Measurements from ENCODE around the gene HAAO.
"Not testable (repeated sequence)": the region's sequence is repeated elsewhere in the genome, so short reads cannot be mapped to it uniquely, and the experiment has no call there.

HAAO gene

DNA sequence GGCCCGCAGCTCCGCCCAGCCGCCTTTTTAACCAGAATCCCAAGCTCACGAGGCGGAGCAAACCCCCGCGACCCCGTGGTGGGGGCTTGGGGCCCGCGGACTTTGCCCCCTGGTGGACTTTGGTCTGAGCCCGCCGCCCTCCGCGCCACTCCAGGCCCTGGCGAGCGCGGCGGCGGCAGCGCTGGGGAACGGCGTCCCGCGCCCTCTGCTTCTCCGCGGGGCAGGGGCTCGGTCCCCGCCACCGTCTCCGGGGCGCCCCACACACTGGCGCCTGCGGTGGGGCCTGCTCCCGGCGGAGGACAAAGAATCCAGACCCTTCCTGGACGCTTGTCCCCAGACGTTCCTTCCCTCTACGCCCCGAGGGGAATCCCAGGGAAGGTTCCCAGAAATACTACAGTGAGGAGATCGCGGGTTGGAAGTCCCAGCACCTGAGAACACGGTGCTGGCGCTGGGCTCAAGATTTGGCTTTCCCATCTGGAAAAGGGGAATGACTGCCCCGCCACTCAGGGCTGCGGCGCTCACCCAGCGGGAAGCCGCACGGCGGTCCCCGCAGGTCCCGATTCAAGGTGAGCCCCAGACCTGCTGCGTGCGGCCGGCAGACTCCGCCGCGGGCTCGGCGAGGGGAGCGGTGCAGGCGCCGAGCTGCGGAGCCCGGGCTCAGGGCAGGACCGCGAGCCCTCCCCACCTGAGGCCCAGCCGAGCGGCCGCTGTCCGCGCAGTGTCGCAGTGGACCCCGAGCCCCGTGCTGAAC, at the start of gene HAAO:
HAAO (minus strand) TSS at position 1 of the 751 bp plus-strand sequence. CDS start 47 bp downstream, outside the sequence.
- DNase-seq (ENCODE audit: low read depth in 2 of 2) = no peak

DNA sequence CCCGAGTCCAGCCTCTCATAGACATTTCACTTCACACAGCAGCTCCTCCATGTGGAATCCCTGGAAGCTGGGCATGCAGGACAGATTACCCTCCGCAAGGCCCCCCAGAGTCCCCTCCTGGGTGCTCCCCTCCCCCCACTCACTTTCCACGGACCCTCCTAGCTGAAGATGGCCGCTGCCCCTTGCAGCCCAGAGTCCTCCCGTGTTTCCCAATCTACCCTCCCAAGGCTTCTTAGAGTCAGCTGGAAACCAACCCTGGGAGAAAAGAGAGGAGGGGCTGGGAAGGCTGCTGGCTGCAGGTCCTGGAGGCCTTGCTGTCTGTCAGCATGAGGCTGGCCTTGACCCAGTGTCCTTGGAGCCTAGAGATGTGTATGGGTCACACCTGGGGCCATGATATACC, 49.0 kb upstream of the HAAO start:
- DNase-seq (ENCODE audit: low read depth in 2 of 2) = no peak

DNA sequence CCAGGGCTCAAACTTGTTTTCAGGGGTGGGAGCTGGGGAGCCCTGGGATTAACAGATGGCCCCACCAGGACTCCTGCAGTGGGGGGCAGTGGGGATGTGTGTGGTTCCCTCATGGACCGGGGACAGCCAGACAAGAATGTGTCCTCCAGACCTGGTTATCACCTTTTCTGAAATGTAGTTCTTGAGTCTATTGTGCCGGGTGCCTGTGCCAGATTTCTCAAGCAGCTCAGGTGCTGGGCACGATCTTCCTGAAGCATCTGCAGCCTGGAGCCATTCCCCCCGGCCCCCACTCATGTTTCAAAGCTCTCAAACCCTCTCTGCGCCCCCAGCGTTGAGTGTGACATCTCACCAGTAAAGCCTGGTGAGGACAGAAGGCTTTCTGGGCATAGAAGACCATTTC, 48.4 kb upstream of the HAAO start:
- DNase-seq (ENCODE audit: low read depth in 2 of 2) = no peak

DNA sequence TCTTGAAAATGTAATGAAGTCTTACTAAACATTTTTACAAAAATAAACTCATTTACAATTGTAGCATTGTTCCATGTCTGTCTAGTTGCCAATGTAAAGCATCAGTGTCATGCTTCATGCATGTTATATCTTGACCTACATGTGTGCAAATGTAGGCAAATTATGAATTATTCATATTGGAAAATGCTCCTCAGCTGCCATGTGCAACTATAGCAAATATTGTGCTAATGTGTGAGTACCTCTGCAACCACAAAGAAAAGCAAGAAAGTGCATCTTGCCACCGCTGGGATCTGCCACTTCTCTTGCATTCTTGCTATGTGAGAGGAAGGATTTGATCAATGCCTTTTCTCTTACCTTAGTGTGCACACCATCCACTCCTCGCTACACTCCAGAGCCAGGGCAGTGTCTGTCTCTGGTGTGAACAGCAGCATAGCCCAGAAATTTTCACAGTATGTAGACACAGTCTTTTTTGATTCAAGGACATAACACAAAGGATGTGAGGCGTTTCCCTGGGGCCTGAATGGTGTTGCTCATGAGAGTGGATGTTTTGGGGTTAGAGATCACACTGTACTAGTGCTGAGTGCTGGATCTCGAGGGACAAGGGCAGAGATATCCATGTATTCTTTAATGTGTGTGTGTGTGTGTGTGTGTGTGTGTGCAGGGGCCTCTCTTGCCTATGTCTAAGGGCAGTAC, 47.6 kb upstream of the HAAO start:
- DNase-seq (ENCODE audit: low read depth in 2 of 2) = no peak

DNA sequence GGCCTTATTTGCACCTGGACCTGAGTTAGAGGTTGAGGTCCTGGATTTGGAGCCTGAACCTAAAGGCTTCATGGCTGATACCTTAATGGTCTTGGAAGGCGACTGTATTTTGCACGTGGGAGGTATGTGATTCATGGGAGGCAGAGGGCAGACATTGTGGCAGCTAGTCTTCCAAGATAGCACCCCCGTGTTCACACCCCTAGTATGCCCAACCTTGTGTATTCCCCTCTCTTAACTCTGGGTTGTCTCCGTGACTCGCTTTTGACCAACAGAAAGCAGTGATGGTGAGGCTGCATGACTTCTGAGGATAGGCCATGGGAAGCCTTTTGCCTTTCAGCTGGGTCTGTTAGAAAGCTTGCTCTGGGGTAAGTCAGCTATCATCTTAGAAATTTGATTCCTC, 45.8 kb upstream of the HAAO start:
- no peak for DNase-seq (ENCODE audit: low read depth in 2 of 2)

DNA sequence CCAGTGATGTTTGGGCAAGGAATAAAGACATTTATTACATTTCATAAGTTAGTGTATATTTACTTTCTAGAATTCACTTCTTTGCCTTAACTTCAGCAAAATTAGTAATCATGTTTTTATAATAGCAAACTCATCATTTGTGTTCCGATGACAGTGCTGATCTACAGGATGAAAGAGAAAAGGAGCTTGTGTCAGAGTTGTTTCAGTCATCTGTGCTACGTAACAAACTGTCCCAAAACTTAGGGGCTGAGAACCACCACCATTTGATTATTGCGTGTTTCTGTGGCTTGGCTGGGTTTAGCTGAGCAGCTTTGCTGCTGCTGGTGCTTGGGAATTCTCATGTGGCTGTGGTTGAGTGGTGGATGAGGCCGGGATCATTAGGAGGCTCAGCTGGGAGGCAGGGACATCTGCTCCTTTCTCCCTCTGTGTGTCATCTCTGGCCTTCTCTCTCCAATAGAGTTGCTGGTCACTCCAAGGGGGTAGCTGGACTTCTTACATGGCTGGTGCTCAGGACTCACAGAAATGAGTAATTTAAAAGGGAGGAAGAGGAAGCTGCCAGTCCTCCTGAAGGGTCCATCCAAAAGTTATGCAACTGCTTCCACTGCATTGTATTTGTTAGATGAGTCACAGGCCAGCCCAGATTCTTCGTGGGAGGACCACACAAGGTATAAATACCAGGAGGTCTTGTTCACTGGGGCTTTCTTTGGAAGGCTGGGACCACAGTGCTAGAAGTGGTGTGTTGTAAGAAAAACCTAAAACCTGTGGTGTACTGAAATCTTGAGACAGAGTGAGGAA, 43.4 kb upstream of the HAAO start:
- peak; percentile 98 for DNase-seq (ENCODE audit: low read depth in 2 of 2)

DNA sequence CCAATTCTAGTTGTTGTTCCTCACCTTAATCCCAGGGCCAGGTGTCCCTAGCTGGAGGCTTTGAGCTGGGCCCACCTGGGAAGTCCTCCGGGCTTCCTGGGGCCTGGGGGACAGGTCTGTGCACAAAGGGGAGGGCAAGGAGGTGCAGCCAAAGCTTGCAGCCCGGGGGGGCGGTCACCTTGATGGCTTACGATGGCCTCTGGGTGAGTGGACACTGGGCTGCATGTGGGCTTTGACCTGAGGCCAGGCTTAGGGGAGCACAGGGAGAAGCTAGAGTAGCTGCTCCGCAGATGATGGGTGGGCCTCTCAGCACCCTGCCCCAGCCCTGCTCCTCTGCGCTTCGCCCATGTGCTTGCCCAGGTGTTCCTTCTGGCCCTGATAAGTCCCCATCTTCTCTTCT, 41.8 kb upstream of the HAAO start:
- DNase-seq (ENCODE audit: low read depth in 2 of 2) = no peak

DNA sequence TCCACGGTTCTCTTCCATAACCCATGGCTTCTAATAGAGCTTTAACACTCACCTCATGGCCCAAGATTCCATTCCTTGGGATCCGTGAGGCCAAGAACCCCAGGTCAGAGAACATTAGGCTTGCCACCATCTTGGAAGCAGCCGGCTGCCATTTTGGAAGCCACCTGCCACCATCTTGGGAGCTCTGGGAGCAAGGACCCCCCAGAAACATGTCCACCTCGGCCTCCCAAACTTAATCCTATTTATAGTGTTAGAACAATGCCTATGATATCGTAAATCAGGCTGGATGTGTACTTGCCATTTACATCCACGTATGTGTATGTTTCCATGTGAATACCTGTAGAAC, 39.9 kb upstream of the HAAO start:
- no peak for DNase-seq (ENCODE audit: low read depth in 2 of 2)

DNA sequence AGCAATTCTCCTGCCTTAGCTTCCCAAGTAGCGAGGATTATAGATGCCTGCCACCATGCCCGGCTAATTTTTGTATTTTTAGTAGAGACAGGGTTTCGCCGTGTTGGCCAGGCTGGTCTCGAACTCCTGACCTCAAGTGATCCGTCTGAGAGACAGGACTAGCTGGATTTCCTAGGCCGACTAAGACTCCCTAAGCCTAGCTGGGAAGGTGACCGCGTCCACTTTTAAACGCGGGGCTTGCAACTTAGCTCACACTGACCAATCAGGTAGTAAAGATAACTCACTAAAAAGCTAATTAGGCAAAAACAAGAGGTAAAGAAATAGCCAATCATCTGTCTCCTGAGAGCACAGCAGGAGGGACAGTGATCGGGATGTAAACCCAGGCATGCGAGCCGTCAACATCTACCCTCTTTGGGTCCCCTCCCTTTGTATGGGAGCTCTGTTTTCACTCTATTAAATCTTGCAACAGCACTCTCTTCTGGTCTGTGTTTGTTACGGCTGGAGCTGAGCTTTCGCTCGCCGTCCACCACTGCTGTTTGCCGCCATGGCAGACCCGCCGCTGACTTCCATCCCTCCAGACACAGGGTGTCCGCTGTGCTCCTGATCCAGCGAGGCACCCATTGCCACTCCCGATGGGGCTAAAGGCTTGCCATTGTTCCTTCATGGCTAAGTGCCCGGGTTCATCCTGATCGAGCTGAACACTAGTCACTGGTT, 39.3 kb upstream of the HAAO start:
- not testable (repeated sequence) for DNase-seq (ENCODE audit: low read depth in 2 of 2)

DNA sequence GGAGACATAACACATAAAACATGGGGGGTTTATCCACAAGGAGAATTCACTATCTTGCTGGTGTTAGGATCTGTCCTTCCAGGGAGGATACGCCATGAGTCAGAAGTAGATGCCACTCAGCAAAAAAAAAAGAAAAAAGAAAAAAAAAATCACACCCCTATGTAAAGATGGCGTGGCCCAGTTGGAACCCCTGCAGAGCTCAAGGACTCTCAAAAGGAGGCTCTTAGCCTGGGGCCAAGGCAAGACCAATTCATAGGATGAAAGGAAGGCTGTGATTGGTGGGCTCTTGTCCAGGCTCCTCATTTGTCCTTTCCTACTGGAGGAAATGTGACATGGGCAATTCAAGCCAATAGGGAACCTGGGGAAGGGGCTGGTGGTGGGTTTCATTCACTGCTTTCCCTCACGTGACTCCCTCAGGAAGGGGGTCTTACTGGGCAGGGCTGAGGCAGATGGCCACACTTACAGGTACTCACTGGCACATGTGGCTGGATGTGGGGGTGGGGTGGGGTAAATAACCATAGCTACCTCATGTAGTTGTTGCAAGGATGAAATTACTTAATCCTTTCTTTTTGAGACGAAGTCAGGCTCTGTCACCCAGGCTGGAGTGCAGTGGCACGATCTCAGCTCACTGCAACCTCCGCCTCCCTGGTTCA, 38.7 kb upstream of the HAAO start:
- DNase-seq (ENCODE audit: low read depth in 2 of 2) = no peak

DNA sequence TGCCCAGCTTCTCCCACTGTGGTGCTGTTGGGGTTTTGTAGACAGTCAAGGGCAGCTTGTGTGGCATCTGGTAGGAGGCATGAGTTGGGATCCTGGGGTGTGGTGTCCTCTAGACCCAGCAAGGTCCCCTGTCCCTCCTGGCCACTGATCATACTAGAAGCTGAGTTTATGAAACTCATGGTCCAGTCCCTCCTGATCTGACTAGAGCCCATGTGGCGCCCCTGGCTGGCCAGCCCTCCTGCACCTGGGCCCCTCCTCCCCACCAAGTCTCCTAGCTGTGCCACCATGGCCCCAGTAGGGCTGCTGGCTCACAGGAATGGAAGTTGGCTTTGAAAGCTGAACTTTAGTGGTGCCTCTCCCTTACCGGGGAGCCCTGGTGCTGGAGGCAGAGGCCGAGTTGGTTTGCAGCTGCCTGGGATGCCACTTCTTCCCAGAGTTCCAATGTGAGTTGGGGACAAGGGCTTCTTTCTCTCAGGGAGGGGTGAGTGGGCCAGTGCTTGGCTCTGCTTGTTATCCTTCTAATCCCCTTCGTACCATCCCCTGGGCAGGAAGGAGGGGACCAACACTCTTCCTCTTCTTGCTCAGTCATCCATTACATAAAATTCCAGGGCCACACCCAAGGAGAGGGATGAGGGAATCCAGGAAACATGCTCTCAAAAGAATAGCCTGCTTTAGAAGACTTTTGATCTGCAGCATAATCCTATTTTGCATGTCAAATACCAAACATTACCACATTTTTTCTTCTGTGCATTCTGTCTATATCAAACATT, 37.5 kb upstream of the HAAO start:
- DNase-seq (ENCODE audit: low read depth in 2 of 2) = no peak

DNA sequence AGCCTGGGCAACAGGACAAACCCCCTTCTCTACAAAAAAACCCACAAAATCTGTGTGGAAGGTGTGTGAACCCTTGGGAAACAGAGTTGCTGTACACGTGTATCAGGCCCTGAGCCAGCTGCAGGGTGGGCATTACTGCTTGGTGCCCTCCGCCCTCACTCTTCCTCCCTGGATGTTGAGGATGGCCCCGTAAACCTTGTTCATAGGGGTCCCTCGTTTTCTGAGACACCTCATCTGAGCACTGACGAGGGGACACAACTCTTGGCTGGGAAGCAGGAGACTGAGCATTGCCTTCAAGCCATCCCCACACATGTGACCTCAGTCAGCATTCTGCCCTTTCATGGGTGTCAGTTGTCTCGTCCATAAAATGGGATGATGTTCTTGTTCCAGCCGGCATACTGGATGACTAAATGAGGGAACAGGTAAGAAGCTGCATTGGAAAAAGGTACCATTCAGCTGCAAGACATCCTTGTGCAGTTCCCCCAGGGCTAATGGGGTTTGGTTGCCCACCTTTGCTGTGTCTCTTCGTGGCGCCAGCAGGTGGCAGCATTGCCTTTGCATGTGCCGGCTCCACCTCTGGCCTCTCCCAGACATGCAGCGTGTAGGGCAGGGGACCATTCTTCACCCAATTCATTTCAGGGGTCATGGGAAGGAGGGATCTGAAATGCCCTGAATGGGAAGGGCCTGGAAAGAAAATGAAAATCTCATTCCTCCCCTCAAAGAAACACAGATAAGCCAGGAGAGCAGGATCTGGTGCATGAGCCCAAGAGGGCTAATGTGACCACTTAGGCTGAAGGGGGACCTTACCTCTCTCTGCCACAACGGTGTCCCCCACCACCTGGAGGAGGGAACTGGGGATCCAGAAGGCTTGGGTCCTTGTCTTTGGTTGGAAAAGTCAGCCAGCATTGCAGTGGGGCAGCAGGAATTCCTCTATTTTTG, 36.4 kb upstream of the HAAO start:
- DNase-seq (ENCODE audit: low read depth in 2 of 2) = no peak

DNA sequence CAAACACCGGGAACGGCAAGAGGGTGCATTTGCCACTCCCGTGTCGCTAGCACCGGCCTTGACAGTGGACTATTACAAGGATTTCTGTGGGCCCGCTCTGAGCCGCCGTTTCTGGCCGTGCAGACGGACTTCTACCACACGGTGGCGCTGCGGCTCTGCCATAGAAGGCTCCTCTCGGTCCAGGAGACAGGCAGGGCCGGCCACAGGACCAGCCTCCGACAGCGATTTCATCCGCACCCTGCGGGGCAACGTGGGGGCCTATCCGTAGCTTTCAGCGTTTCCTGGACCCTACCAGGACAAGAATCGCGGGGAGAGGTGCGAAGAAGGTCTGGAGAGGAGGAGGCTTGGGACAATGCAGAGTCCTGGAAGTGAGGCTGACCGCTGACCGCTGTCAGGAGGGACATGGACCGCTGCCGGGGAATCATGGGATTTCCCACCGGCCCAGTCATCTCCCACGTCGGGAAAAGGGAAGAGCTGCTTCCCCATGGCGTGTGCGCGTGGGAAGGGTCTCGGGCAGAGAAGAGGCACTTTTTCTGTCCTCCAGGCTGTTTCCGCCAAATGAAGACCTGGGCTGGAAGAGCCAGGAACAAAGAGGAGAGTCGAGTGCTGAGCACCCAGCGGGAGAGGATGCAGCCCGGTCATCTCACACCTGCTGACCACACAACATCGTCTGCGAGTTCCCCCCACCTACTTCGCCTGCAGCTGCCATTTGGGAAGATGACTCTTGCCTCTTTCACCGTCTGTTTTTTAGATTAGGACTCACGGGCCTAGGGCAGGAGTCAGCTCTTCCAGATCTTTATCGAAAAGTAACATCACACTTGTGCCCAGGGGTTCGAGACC, 35.5 kb upstream of the HAAO start:
- peak in 1 of 2 experiments; percentile 32 for DNase-seq (ENCODE audit: low read depth in 2 of 2)

DNA sequence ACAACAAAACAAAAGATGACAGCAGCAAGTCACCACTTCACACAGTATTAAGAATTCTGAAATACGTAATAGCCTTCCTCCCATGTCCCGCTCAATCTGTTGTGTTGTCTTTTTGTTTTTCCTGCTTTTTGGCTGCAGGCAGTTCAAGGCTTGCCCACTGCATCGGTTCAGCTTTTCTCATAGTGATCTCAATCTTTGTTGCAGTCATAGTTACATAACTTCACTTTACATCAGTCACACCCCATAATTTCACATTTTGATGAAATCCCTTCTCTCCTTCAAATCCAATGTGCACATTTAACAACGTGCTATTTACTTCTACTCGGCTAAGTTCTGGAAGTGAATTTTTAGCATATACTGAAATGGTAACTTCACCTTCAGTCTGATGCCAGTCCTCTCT, 33.8 kb upstream of the HAAO start:
- DNase-seq (ENCODE audit: low read depth in 2 of 2) = no peak

DNA sequence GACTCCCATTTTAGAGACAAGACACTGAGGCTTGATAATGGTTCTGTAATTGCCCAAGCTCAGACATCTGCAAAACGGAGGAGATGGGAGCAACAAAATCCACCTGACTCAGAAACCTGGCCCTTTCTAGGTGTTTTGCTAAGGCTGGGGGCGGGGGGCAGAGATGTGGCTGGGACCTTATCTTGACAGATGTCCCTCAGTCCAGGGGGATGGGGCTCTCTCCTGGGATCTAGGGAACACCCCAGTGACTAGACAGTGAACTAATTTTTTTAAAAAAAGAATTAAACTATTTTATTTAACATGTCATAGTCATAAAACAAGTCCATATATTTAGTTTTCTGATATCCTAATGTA, 32.0 kb upstream of the HAAO start:
- DNase-seq (ENCODE audit: low read depth in 2 of 2) = no peak

DNA sequence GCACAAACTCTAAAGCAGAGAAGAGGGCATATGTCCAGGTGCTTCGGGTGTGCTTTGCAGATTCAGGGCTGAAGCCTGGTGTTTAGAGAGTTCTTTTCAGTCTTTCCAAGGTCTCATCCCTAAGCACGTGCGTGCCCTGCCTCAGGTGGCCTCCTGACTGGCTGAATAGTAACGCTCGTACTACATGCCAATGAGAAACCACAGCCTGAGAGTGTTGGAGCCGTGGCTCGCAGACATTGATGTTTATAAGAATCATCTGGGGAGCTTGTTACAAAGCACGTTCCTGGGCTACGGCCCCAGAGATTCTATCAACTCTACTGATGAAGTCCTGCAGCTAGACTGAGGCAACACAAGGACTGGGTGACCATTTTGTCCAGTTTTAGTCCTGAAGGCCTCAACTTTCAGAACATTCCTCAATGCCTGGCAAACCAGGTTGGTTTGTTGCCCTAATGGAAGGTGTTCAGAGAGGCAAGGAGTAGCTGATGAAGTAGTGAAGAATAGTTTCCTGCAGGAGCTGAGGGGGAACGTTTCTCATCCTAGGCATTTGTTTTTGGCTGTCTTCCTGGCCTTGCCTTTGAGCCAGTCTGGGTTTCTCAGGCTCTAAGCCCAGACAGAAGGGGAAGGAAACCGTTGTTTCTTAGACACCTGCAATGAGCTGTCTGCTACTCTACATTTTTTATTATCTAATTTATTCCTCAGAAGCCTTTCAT, 31.5 kb upstream of the HAAO start:
- DNase-seq (ENCODE audit: low read depth in 2 of 2) = no peak

DNA sequence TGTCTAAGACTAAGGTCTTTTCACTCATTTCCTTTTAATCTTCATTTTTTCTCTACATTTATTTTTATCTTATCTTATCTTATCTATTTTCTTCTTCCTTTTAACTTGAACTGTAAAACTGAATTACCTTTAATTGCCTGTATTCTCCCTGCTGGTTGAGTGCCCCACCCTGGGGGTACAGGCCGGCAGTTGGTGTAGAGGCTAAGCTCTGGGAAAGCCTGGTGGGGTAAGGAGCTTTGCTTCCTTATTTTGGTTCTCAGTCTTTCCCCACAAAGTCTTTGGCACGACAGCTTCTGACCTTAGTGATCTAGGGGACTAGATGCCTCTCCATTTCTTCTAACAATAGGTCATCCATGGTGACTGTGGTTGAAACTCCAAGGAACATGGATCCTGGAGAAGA, 26.8 kb upstream of the HAAO start:
- no peak for DNase-seq (ENCODE audit: low read depth in 2 of 2)

DNA sequence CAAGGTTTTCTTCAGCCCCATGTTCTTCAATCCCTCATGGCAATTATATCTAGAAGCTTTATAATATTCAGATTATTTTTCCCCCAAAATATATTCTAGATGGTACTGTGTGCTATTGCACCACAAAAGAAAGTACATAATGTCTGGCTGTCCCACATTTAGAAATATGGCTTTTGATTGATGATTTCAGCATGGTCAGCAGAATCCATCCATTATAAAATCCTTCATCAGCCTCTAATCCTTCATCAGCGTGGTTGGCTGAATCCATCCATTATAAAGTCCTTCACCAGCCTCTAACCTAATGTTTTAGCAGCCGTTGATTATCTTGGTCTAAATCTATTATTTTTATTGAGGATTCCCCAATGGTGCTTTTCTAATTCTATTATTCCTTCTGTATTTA, 23.3 kb upstream of the HAAO start:
- DNase-seq (ENCODE audit: low read depth in 2 of 2) = no peak
